Neural cell (in vitro differentiated cells): Measurements from ENCODE around the gene NPW. TPM values are rescaled to one million over a fixed set of nuclear protein-coding genes. Genes with fewer than 3 reads are reported as not detected.

ENCODE experiments used
- H2AFZ ChIP-seq: fragments of 200-600, 300-800 bp; sonication (generic), shearing (Covaris generic); 2 replicates; pipeline ENCODE4 v1.6.0; 2014; ENCODE audit warnings: low read depth, mild to moderate bottlenecking, antibody characterized with exemption, low read length, moderate library complexity
- H3F3A ChIP-seq: fragments of 200-600 bp; shearing (Covaris generic); 2 replicates; pipeline ENCODE4 v1.6.1; 2016; ENCODE audit warnings: mild to moderate bottlenecking, moderate library complexity, mixed read lengths, antibody characterized with exemption, low read length; ENCODE audit not compliant: insufficient read depth, poor library complexity, severe bottlenecking
- H3K27ac ChIP-seq: fragments of 200-600, 300-800 bp; sonication (generic), shearing (Covaris generic); 2 replicates; pipeline ENCODE4 v1.5.1; 2014; ENCODE audit warnings: mild to moderate bottlenecking, low read length, moderate library complexity
- H3K27me3 ChIP-seq: fragments of 300-800, 200-600 bp; sonication (generic), shearing (Covaris generic); 2 replicates; pipeline ENCODE4 v1.6.0; 2014; ENCODE audit warnings: mild to moderate bottlenecking, low read depth, low read length, moderate library complexity; ENCODE audit not compliant: insufficient read depth
- H3K36me3 ChIP-seq: fragments of 300-800, 200-600 bp; sonication (generic), shearing (Covaris generic); 2 replicates; pipeline ENCODE4 v1.5.1; 2014; ENCODE audit warnings: mild to moderate bottlenecking, antibody characterized with exemption, low read length, moderate library complexity; ENCODE audit not compliant: insufficient read depth
- H3K4me2 ChIP-seq: fragments of 300-800, 200-600 bp; sonication (generic), shearing (Covaris generic); 2 replicates; pipeline ENCODE4 v1.6.0; 2014; ENCODE audit warnings: mild to moderate bottlenecking, low read length
- H3K4me3 ChIP-seq: fragments of 300-800, 200-600 bp; sonication (generic), shearing (Covaris generic); 2 replicates; pipeline ENCODE4 v1.5.1; 2014; ENCODE audit warnings: mild to moderate bottlenecking, low read length, moderate library complexity
- H3K79me2 ChIP-seq: fragments of 200-600 bp; shearing (Covaris generic); replicated peaks from 2 replicates; pipeline ENCODE4 v1.6.0; 2014; ENCODE audit warnings: mild to moderate bottlenecking, low read length, moderate library complexity; ENCODE audit not compliant: insufficient read depth
- H3K9ac ChIP-seq: fragments of 300-800, 200-600 bp; sonication (generic), shearing (Covaris generic); 2 replicates; pipeline ENCODE4 v1.6.1; 2016; ENCODE audit warnings: mild to moderate bottlenecking, low read length, mixed read lengths
- H3K9me2 ChIP-seq: fragments of 200-600 bp; shearing (Covaris generic); 2 replicates; pipeline ENCODE4 v1.6.1; 2016; ENCODE audit warnings: mild to moderate bottlenecking, low read length, mixed read lengths; ENCODE audit not compliant: insufficient read depth
- H3K9me3 ChIP-seq: fragments of 200-600, 300-800 bp; sonication (generic), shearing (Covaris generic); 2 replicates; pipeline ENCODE4 v1.6.1; 2016; ENCODE audit warnings: mild to moderate bottlenecking, mixed run types, low read length, moderate library complexity, mixed read lengths
- H4K20me1 ChIP-seq: fragments of 200-600 bp; shearing (Covaris generic); 2 replicates; pipeline ENCODE4 v1.6.1; 2016; ENCODE audit warnings: mild to moderate bottlenecking, mixed run types; ENCODE audit not compliant: insufficient read depth
- EP300 ChIP-seq: fragments of 450-650 bp; conservative IDR thresholded peaks from 2 replicates; pipeline ENCODE4 v1.6.1; 2014; ENCODE audit warnings: antibody characterized with exemption, mild to moderate bottlenecking, moderate library complexity; ENCODE audit not compliant: poor library complexity, severe bottlenecking
- EZH2 ChIP-seq: fragments of 200-600, 300-800 bp; shearing (Covaris generic), sonication (generic); IDR thresholded peaks from 2 replicates; pipeline ENCODE4 v1.6.1; 2014; ENCODE audit warnings: antibody characterized with exemption, low read length, borderline replicate concordance, mild to moderate bottlenecking; ENCODE audit not compliant: insufficient read depth, poor library complexity, severe bottlenecking
- MXI1 ChIP-seq: fragments of 450-650 bp; conservative IDR thresholded peaks from 2 replicates; pipeline ENCODE4 v1.6.1; 2014; ENCODE audit warnings: antibody characterized with exemption, mild to moderate bottlenecking; ENCODE audit not compliant: poor library complexity, severe bottlenecking
- POLR2AphosphoS5 ChIP-seq: IDR thresholded peaks from 2 replicates; pipeline ENCODE4 v1.6.1; 2012
- RAD21 ChIP-seq: fragments of 450-650 bp; conservative IDR thresholded peaks from 2 replicates; pipeline ENCODE4 v1.6.1; 2014; ENCODE audit warnings: antibody characterized with exemption, mild to moderate bottlenecking, moderate library complexity
- REST ChIP-seq: IDR thresholded peaks from 2 replicates; pipeline ENCODE4 v1.6.1; 2012; ENCODE audit warnings: borderline replicate concordance
- SMC3 ChIP-seq: fragments of 450-650 bp; conservative IDR thresholded peaks from 2 replicates; pipeline ENCODE4 v1.6.1; 2014; ENCODE audit warnings: antibody characterized with exemption, mild to moderate bottlenecking, moderate library complexity; ENCODE audit not compliant: poor library complexity
- polyA plus RNA-seq: library from polyadenylated mRNA; depleted of rRNA; stranded (reverse); fragments of >200 nt; gene quantifications from 2 replicates; pipeline ENCODE4 v1.2.3, GENCODE V29; 2014
- TF ChIP-seq, protein P1 (sequence below): fragments of 450-650 bp; IDR thresholded peaks from 2 replicates; pipeline ENCODE4 v1.5.1; 2014; ENCODE audit warnings: antibody characterized with exemption, mild to moderate bottlenecking, moderate library complexity; ENCODE audit not compliant: poor library complexity, severe bottlenecking

NPW gene
- polyA plus RNA-seq, 1 donor from 2014 or later, result not detected

GRCh38 chr16:2024032-2024420 lies 4.4 kb downstream of the NPW start:
- Histone ChIP-seq H3K79me2 (no peaks in the 10 kb centered on the region), H3K36me3 (no peaks in the 10 kb centered on the region), H4K20me1 (no peaks in the 10 kb centered on the region), H3K27ac (no peak overlapping the region), H3K9me3 (no peaks in the 10 kb centered on the region), H3K4me3 (no peak overlapping the region), H3K27me3 (peaks cover 51% of the 10 kb centered on the region), H2AFZ (no peak overlapping the region), H3K4me2 (no peak overlapping the region), H3K9ac (no peak overlapping the region), H3K9me2 (no peaks in the 10 kb centered on the region), H3F3A (no peaks in the 10 kb centered on the region)
- TF ChIP-seq EZH2 (no peak), SMC3 (no peak), REST (no peak)
- TF ChIP-seq, protein P1, sequence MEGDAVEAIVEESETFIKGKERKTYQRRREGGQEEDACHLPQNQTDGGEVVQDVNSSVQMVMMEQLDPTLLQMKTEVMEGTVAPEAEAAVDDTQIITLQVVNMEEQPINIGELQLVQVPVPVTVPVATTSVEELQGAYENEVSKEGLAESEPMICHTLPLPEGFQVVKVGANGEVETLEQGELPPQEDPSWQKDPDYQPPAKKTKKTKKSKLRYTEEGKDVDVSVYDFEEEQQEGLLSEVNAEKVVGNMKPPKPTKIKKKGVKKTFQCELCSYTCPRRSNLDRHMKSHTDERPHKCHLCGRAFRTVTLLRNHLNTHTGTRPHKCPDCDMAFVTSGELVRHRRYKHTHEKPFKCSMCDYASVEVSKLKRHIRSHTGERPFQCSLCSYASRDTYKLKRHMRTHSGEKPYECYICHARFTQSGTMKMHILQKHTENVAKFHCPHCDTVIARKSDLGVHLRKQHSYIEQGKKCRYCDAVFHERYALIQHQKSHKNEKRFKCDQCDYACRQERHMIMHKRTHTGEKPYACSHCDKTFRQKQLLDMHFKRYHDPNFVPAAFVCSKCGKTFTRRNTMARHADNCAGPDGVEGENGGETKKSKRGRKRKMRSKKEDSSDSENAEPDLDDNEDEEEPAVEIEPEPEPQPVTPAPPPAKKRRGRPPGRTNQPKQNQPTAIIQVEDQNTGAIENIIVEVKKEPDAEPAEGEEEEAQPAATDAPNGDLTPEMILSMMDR, result no peak

- Histone ChIP-seq H3K4me2 (no peak overlapping the region), H3K9me2 (no peaks in the 10 kb centered on the region), H3K9me3 (no peaks in the 10 kb centered on the region), H2AFZ (no peak overlapping the region), H3K27me3 (peaks cover 39% of the 10 kb centered on the region), H3K4me3 (no peak overlapping the region), H4K20me1 (no peaks in the 10 kb centered on the region), H3F3A (no peaks in the 10 kb centered on the region), H3K27ac (no peak overlapping the region), H3K9ac (no peak overlapping the region), H3K79me2 (no peaks in the 10 kb centered on the region), H3K36me3 (no peaks in the 10 kb centered on the region)
- no peak for TF ChIP-seq MXI1
- TF ChIP-seq SMC3, result no peak
- TF ChIP-seq EP300, result no peak
- TF ChIP-seq REST, result no peak
- TF ChIP-seq, protein P1, result no peak
- TF ChIP-seq RAD21, result no peak
- no peak for TF ChIP-seq POLR2AphosphoS5
- no peak for TF ChIP-seq EZH2
Measured at GRCh38 chr16:2025251-2025650, 5.7 kb downstream of the NPW start.
